ENCODE results near the gene DRAXIN. TPM values are rescaled to one million over a fixed set of nuclear protein-coding genes. Genes with fewer than 3 reads are reported as not detected.

Gene DRAXIN
- total RNA-seq, 4 donors from 2014 or later = 0.08 to 0.10 (median 0.08) TPM; not detected in 1

GRCh38 chr1:11764115-11764514 is 72.6 kb downstream of the DRAXIN start:
- no peak overlapping the region for H3K27ac ChIP-seq

GRCh38 chr1:11764519-11764918 is 73.0 kb downstream of the DRAXIN start:
- H3K4me3 ChIP-seq = no peak overlapping the region
- no peaks in the 10 kb centered on the region for H3K36me3 ChIP-seq
- no peaks in the 10 kb centered on the region for H3K9me3 ChIP-seq
- TF ChIP-seq CTCF (IDR thresholded peaks at IDR 0.05) (no peak), POLR2A (IDR thresholded peaks at IDR 0.05) (no peak), POLR2AphosphoS5 (IDR thresholded peaks at IDR 0.05) (no peak), EP300 (IDR thresholded peaks at IDR 0.05) (no peak)
- H3K27ac ChIP-seq = no peak overlapping the region
- 82% methylated on average over 5 of the region's 7 CpGs for WGBS
- peaks cover 15% of the 10 kb centered on the region for H3K27me3 ChIP-seq
- H3K4me1 ChIP-seq = peaks cover 6% of the 10 kb centered on the region
- no peak for DNase-seq (ENCODE audit: low spot score in 2 of 2)

More at GRCh38 chr1:11764115-11764514, 72.6 kb downstream of the DRAXIN start:
- Histone ChIP-seq H3K4me1 (peaks cover 6% of the 10 kb centered on the region), H3K4me3 (no peak overlapping the region), H3K36me3 (no peaks in the 10 kb centered on the region), H3K9me3 (no peaks in the 10 kb centered on the region), H3K27me3 (peaks cover 15% of the 10 kb centered on the region)
- no peak for TF ChIP-seq CTCF (IDR thresholded peaks at IDR 0.05)
- no peak for TF ChIP-seq POLR2AphosphoS5 (IDR thresholded peaks at IDR 0.05)
- no peak for TF ChIP-seq EP300 (IDR thresholded peaks at IDR 0.05)
- no peak for TF ChIP-seq POLR2A (IDR thresholded peaks at IDR 0.05)
- DNase-seq (ENCODE audit: low spot score in 2 of 2) = no peak
- 88% methylated on average over 1 of the region's 3 CpGs for WGBS

- DNase-seq (ENCODE audit: low spot score in 2 of 2) = no peak
- Histone ChIP-seq H3K4me1 (peaks cover 6% of the 10 kb centered on the region), H3K4me3 (no peak overlapping the region)
Observed at GRCh38 chr1:11765661-11766428, 74.3 kb downstream of the DRAXIN start.

GRCh38 chr1:11766429-11766776 is 74.9 kb downstream of the DRAXIN start:
- WGBS = no CpG with 5 or more reads among the region's 14 CpGs
- DNase-seq (ENCODE audit: low spot score in 2 of 2) = no peak
- Histone ChIP-seq H3K27me3 (peaks cover 12% of the 10 kb centered on the region), H3K36me3 (no peaks in the 10 kb centered on the region), H3K4me3 (no peak overlapping the region), H3K4me1 (peaks cover 6% of the 10 kb centered on the region), H3K9me3 (no peaks in the 10 kb centered on the region), H3K27ac (no peak overlapping the region)
- TF ChIP-seq EP300 (IDR thresholded peaks at IDR 0.05) = no peak
- no peak for TF ChIP-seq POLR2A (IDR thresholded peaks at IDR 0.05)
- no peak for TF ChIP-seq POLR2AphosphoS5 (IDR thresholded peaks at IDR 0.05)
- no peak for TF ChIP-seq CTCF (IDR thresholded peaks at IDR 0.05)

More at GRCh38 chr1:11765661-11766428, 74.3 kb downstream of the DRAXIN start:
- no peaks in the 10 kb centered on the region for H3K9me3 ChIP-seq
- peaks cover 15% of the 10 kb centered on the region for H3K27me3 ChIP-seq
- 90% methylated on average over 5 of the region's 19 CpGs for WGBS
- H3K27ac ChIP-seq = no peak overlapping the region
- H3K36me3 ChIP-seq = no peaks in the 10 kb centered on the region
- TF ChIP-seq POLR2A (IDR thresholded peaks at IDR 0.05) (no peak), CTCF (IDR thresholded peaks at IDR 0.05) (no peak), EP300 (IDR thresholded peaks at IDR 0.05) (no peak), POLR2AphosphoS5 (IDR thresholded peaks at IDR 0.05) (no peak)

GRCh38 chr1:11767922-11768704 is 76.6 kb downstream of the DRAXIN start:
- Histone ChIP-seq H3K36me3 (no peaks in the 10 kb centered on the region), H3K27me3 (no peaks in the 10 kb centered on the region), H3K27ac (no peak overlapping the region), H3K4me1 (no peaks in the 10 kb centered on the region), H3K9me3 (no peaks in the 10 kb centered on the region), H3K4me3 (no peak overlapping the region)
- no peak for TF ChIP-seq EP300 (IDR thresholded peaks at IDR 0.05)
- TF ChIP-seq POLR2AphosphoS5 (IDR thresholded peaks at IDR 0.05) = no peak
- no peak for TF ChIP-seq CTCF (IDR thresholded peaks at IDR 0.05)
- no peak for TF ChIP-seq POLR2A (IDR thresholded peaks at IDR 0.05)
- no peak for DNase-seq (ENCODE audit: low spot score in 2 of 2)
- WGBS = 59% methylated on average over 16 of the region's 16 CpGs

Measured in suprapubic skin (tissue), 4 donors.